Endodermal cell (in vitro differentiated cells): ENCODE results near the gene SCUBE2. TPM values are rescaled to one million over a fixed set of nuclear protein-coding genes. Genes with fewer than 3 reads are reported as not detected.

ENCODE experiments used
- DNase-seq: peaks from one replicate; pipeline ENCODE4 v3.0.0-alpha.2; 2017
- H3K27ac ChIP-seq: 2 replicates; pipeline ENCODE4 v1.5.1; 2013; ENCODE audit warnings: mild to moderate bottlenecking, low read depth, low read length, moderate library complexity
- H3K27me3 ChIP-seq: 2 replicates; pipeline ENCODE4 v1.6.1; 2013; ENCODE audit warnings: mild to moderate bottlenecking, low read length, moderate library complexity; ENCODE audit not compliant: insufficient read depth, control insufficient read depth, poor library complexity, severe bottlenecking
- H3K36me3 ChIP-seq: 2 replicates; pipeline ENCODE4 v1.7.0; 2013; ENCODE audit warnings: mild to moderate bottlenecking, low read length, moderate library complexity; ENCODE audit not compliant: control insufficient read depth, insufficient read depth
- H3K4me1 ChIP-seq: one replicate; pipeline ENCODE4 v1.7.0; 2013; ENCODE audit warnings: low read length; ENCODE audit not compliant: control insufficient read depth, insufficient read depth
- H3K4me3 ChIP-seq: 2 replicates; pipeline ENCODE4 v1.5.1; 2013; ENCODE audit warnings: mild to moderate bottlenecking, low read length, moderate library complexity
- H3K9ac ChIP-seq: 2 replicates; pipeline ENCODE4 v1.6.1; 2013; ENCODE audit warnings: mild to moderate bottlenecking, low read length, moderate library complexity; ENCODE audit not compliant: poor library complexity, severe bottlenecking; ENCODE audit errors: extremely low read depth
- H3K9me3 ChIP-seq: 2 replicates; pipeline ENCODE4 v1.6.1; 2013; ENCODE audit warnings: mild to moderate bottlenecking, low read length, moderate library complexity; ENCODE audit not compliant: control insufficient read depth
- H3K27ac Mint-ChIP-seq: 2 replicates; pipeline ENCODE4 v1.8.0; 2020; ENCODE audit warnings: mixed read lengths
- H3K27me3 Mint-ChIP-seq: 2 replicates; pipeline ENCODE4 v1.8.0; 2021; ENCODE audit warnings: mild to moderate bottlenecking, mixed read lengths; ENCODE audit not compliant: insufficient read depth
- H3K36me3 Mint-ChIP-seq: 2 replicates; pipeline ENCODE4 v1.8.0; 2020; ENCODE audit warnings: low read depth, mixed read lengths
- H3K4me1 Mint-ChIP-seq: 2 replicates; pipeline ENCODE4 v1.8.0; 2020; ENCODE audit warnings: mixed read lengths
- H3K4me3 Mint-ChIP-seq: 2 replicates; pipeline ENCODE4 v1.8.0; 2020; ENCODE audit warnings: mild to moderate bottlenecking, moderate library complexity, mixed read lengths
- H3K9me3 Mint-ChIP-seq: 2 replicates; pipeline ENCODE4 v1.8.0; 2020; ENCODE audit warnings: mild to moderate bottlenecking, mixed read lengths
- WGBS, 2 experiments: methylation state at CpG; one replicate each; pipeline versions ENCODE4 v1.1.5 to v1.1.7; 2013; ENCODE audit warnings: missing lambda C conversion rate in 2 of 2, mixed read lengths in 1 of 2; ENCODE audit not compliant: insufficient coverage in 1 of 2, insufficient read length in 1 of 2; 5-methylcytosine and 5-hydroxymethylcytosine counted together
- total RNA-seq, 2 donors: library from RNA; stranded (reverse); fragmentation: NEBNext Ultra II Directional in 1 of 2; extraction: Animal tissue kit (Norgen Biotek cat#: 25700) in 1 of 2; gene quantifications; 2 replicates in 1 of 2; 3 replicates in 1 of 2; pipeline ENCODE4 v1.2.1, GENCODE V29; 2021
- TF ChIP-seq, protein P1 (sequence below): fragments of 200-600 bp; sonication (generic); conservative IDR thresholded peaks from 2 replicates; pipeline ENCODE4 v1.5.0; 2021; ENCODE audit warnings: antibody characterized with exemption, mild to moderate bottlenecking

Gene SCUBE2
- total RNA-seq, 2 donors from 2014 or later = 1.5 to 2.0 TPM

DNA sequence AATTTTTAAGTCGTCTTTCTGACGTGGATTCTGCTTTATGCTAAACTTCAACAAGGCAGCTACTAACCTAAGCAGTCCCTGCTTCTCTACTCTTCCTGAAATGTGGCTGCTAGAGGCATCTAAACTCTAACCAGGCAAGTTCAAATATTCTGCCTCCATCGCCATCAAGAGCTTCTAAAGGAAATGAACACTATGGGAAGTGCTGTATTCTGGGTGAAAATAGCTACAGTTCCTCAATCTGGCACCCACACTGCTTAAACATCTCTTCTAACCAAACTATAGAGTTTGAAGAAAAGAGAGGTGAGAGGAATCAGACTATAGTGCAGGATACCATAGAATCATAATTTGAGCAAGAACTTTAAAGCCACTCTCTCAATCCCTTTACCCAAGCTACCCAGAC lies 93.9 kb downstream of the SCUBE2 start:
- DNase-seq = no peak
- WGBS, 2 experiments = 98 to 100% methylated on average over 2 to 3 of the region's 3 CpGs
- no peak overlapping the region for H3K4me3 ChIP-seq
- no peaks in the 10 kb centered on the region for H3K9me3 Mint-ChIP-seq
- peaks cover 7% of the 10 kb centered on the region for H3K4me1 Mint-ChIP-seq
- TF ChIP-seq, protein P1, sequence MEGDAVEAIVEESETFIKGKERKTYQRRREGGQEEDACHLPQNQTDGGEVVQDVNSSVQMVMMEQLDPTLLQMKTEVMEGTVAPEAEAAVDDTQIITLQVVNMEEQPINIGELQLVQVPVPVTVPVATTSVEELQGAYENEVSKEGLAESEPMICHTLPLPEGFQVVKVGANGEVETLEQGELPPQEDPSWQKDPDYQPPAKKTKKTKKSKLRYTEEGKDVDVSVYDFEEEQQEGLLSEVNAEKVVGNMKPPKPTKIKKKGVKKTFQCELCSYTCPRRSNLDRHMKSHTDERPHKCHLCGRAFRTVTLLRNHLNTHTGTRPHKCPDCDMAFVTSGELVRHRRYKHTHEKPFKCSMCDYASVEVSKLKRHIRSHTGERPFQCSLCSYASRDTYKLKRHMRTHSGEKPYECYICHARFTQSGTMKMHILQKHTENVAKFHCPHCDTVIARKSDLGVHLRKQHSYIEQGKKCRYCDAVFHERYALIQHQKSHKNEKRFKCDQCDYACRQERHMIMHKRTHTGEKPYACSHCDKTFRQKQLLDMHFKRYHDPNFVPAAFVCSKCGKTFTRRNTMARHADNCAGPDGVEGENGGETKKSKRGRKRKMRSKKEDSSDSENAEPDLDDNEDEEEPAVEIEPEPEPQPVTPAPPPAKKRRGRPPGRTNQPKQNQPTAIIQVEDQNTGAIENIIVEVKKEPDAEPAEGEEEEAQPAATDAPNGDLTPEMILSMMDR = no peak
- H3K27me3 ChIP-seq = peaks cover 35% of the 10 kb centered on the region
- no peaks in the 10 kb centered on the region for H3K36me3 ChIP-seq
- no peak overlapping the region for H3K9ac ChIP-seq
- peaks cover 32% of the 10 kb centered on the region for H3K27me3 Mint-ChIP-seq
- H3K9me3 ChIP-seq = no peaks in the 10 kb centered on the region
- no peak overlapping the region for H3K4me3 Mint-ChIP-seq
- no peak overlapping the region for H3K27ac ChIP-seq
- H3K4me1 ChIP-seq = peaks cover 6% of the 10 kb centered on the region
- no peaks in the 10 kb centered on the region for H3K36me3 Mint-ChIP-seq
- H3K27ac Mint-ChIP-seq = no peak overlapping the region

DNA sequence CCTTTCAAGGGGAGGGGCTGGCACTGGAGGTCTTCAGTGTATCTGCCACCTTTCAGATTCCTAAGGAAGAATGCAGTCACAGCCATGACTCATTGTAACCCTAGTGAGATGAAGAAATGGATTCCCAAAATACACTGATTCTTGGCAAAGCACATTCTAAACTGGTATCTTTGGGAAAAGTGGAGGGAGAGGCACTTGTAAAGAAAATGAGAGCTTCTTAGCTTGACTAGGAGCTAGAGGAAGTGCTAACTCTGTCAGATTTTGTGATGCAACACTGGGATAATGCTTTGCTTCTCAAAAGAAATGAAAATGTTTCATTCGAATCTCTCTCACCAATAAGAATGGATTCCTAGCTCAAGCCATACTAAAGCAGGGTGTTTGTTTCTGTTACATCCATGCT lies 101.9 kb downstream of the SCUBE2 start:
- H3K9me3 Mint-ChIP-seq = no peaks in the 10 kb centered on the region
- TF ChIP-seq, protein P1 = no peak
- H3K4me1 Mint-ChIP-seq = peaks cover 10% of the 10 kb centered on the region
- 83 to 88% methylated on average over 1 of the region's 1 CpG for WGBS, 2 experiments
- Histone ChIP-seq H3K27me3 (no peaks in the 10 kb centered on the region), H3K9me3 (no peaks in the 10 kb centered on the region), H3K36me3 (no peaks in the 10 kb centered on the region), H3K9ac (no peak overlapping the region), H3K4me1 (peaks cover 8% of the 10 kb centered on the region), H3K27ac (no peak overlapping the region), H3K4me3 (no peak overlapping the region)
- no peaks in the 10 kb centered on the region for H3K36me3 Mint-ChIP-seq
- H3K27ac Mint-ChIP-seq = no peak overlapping the region
- H3K27me3 Mint-ChIP-seq = peaks cover 3% of the 10 kb centered on the region
- DNase-seq = no peak
- H3K4me3 Mint-ChIP-seq = no peak overlapping the region

DNA sequence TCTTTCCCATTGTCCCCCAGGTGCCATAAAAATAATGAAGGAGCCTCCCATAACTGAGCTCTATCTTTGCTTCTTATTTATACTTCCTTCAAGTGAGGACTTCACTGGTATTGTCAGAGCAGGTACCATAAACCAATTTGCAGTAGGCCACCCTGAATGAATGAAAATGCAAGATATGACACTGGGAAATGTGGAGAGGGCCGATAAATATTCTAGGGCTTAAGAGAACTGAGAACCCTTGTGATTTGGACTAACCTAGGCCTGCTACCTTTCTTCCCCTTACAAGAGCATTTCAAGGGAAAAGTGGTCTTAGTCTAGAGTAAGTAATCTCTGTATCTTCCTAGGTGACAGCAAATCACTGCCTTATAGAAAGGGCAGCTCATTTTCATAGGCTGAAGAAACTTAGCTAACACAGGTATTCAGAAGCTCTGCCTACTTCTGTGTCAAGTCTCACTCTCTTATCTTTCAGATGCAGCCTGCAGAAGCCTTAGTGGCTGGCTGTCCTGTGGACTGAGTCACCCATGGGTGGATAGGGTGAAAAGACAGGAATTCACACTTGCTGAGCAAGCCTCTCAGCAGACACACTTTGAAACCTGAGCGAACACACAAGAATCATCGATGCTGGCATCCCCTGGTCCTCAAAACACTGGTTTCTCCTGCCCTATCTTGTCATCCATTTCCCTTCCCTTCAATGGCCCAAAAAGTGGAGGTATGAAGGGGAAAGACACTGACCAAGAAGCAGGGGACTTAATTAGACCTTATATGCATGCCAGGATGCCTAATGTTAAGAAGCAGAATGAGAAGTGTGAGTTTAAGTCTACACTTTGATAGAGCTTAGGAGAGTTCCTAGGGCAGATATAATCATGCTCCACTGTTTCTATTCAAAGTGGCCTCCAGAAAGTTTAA lies 102.8 kb downstream of the SCUBE2 start:
- H3K27ac Mint-ChIP-seq = no peak overlapping the region
- H3K27me3 ChIP-seq = no peaks in the 10 kb centered on the region
- no peak overlapping the region for H3K4me3 Mint-ChIP-seq
- H3K36me3 Mint-ChIP-seq = no peaks in the 10 kb centered on the region
- no peak overlapping the region for H3K9ac ChIP-seq
- H3K4me3 ChIP-seq = no peak overlapping the region
- DNase-seq = no peak
- H3K9me3 ChIP-seq = no peaks in the 10 kb centered on the region
- H3K4me1 ChIP-seq = peaks cover 8% of the 10 kb centered on the region
- H3K27me3 Mint-ChIP-seq = peaks cover 3% of the 10 kb centered on the region
- 90 to 95% methylated on average over 2 to 3 of the region's 3 CpGs for WGBS, 2 experiments
- H3K27ac ChIP-seq = no peak overlapping the region
- no peaks in the 10 kb centered on the region for H3K36me3 ChIP-seq
- no peaks in the 10 kb centered on the region for H3K9me3 Mint-ChIP-seq
- TF ChIP-seq, protein P1 = no peak
- peaks cover 10% of the 10 kb centered on the region for H3K4me1 Mint-ChIP-seq
